HG03139 (cell line): ENCODE results near the gene FAR1.
A peak's percentile ranks its signal among the peaks of the same experiment; 100 is the strongest.
"Not testable (repeated sequence)": the region's sequence is repeated elsewhere in the genome, so short reads cannot be mapped to it uniquely, and the experiment has no call there.

Experiments
- ATAC-seq: cut with Tn5 transposase; IDR thresholded peaks from one replicate; pipeline ENCODE4 v1.9.1; 2021; ENCODE audit not compliant: unreplicated experiment

The FAR1 gene

GRCh38 chr11:13668102-13668956, at the start of gene FAR1:
TSS of gene FAR1 (plus strand) at chr11:13668668. CDS start at chr11:13694766, 26,098 bp downstream.
- peak; percentile 86 for ATAC-seq

- no peak for ATAC-seq
Measured at GRCh38 chr11:13620063-13620462, 48.4 kb upstream of the FAR1 start.

GRCh38 chr11:13626818-13627217, 41.6 kb upstream of the FAR1 start:
- not testable (repeated sequence) for ATAC-seq

GRCh38 chr11:13628634-13629033, 39.8 kb upstream of the FAR1 start:
- not testable (repeated sequence) for ATAC-seq

- ATAC-seq = no peak
Measured at GRCh38 chr11:13629779-13630178, 38.7 kb upstream of the FAR1 start.

- no peak for ATAC-seq
Measured at GRCh38 chr11:13635290-13635689, 33.2 kb upstream of the FAR1 start.

GRCh38 chr11:13635804-13636203, 32.7 kb upstream of the FAR1 start:
- ATAC-seq = no peak

GRCh38 chr11:13637125-13638069, 31.1 kb upstream of the FAR1 start:
- ATAC-seq = no peak

- no peak for ATAC-seq
Measured at GRCh38 chr11:13638422-13638821, 30.0 kb upstream of the FAR1 start.

GRCh38 chr11:13644997-13645687, 23.3 kb upstream of the FAR1 start:
- no peak for ATAC-seq

- no peak for ATAC-seq
Measured at GRCh38 chr11:13647391-13647790, 21.1 kb upstream of the FAR1 start.

- no peak for ATAC-seq
Measured at GRCh38 chr11:13649619-13650018, 18.8 kb upstream of the FAR1 start.

- not testable (repeated sequence) for ATAC-seq
Measured at GRCh38 chr11:13651515-13651914, 17.0 kb upstream of the FAR1 start.

- ATAC-seq = no peak
Measured at GRCh38 chr11:13661074-13661623, 7.3 kb upstream of the FAR1 start.

- ATAC-seq = no peak
Measured at GRCh38 chr11:13663631-13664071, 4.8 kb upstream of the FAR1 start.

GRCh38 chr11:13664351-13664750, 4.1 kb upstream of the FAR1 start:
- ATAC-seq = no peak

GRCh38 chr11:13666708-13667107, 1.8 kb upstream of the FAR1 start:
- no peak for ATAC-seq

GRCh38 chr11:13667245-13667644, 1.2 kb upstream of the FAR1 start:
- no peak for ATAC-seq

- ATAC-seq = no peak
Measured at GRCh38 chr11:13667795-13668101, 720 bp upstream of the FAR1 start.

- peak; percentile 6 for ATAC-seq
Measured at GRCh38 chr11:13668957-13669521, 571 bp downstream of the FAR1 start.
